HG03521 (cell line): Measurements from ENCODE around the gene CCDC154.
"Not testable (repeated sequence)": the region's sequence is repeated elsewhere in the genome, so short reads cannot be mapped to it uniquely, and the experiment has no call there.

ENCODE experiments used
- ATAC-seq: cut with Tn5 transposase; IDR thresholded peaks from one replicate; pipeline ENCODE4 v1.9.1; 2021; ENCODE audit warnings: mild to moderate bottlenecking, moderate library complexity; ENCODE audit not compliant: unreplicated experiment

Gene CCDC154

GRCh38 chr16:1455190-1456171 lies 11.1 kb upstream of the CCDC154 start:
- no peak for ATAC-seq

GRCh38 chr16:1454561-1454960 lies 10.2 kb upstream of the CCDC154 start:
- ATAC-seq, result no peak

- ATAC-seq, result no peak
These were observed 9.0 kb upstream of the CCDC154 start for GRCh38 chr16:1453316-1453715.

GRCh38 chr16:1452530-1452929 lies 8.2 kb upstream of the CCDC154 start:
- ATAC-seq, result no peak

GRCh38 chr16:1451702-1452392 lies 7.5 kb upstream of the CCDC154 start:
- no peak for ATAC-seq

GRCh38 chr16:1450841-1451240 lies 6.5 kb upstream of the CCDC154 start:
- no peak for ATAC-seq

- ATAC-seq, result no peak
These were observed 5.9 kb upstream of the CCDC154 start for GRCh38 chr16:1450218-1450617.

- ATAC-seq, result no peak
These were observed 4.9 kb upstream of the CCDC154 start for GRCh38 chr16:1449201-1449788.

GRCh38 chr16:1448536-1449116 lies 4.3 kb upstream of the CCDC154 start:
- no peak for ATAC-seq

- no peak for ATAC-seq
These were observed 3.6 kb upstream of the CCDC154 start for GRCh38 chr16:1447965-1448364.

GRCh38 chr16:1446296-1447080 lies 2.1 kb upstream of the CCDC154 start:
- no peak for ATAC-seq

- ATAC-seq, result no peak
These were observed 1.3 kb upstream of the CCDC154 start for GRCh38 chr16:1445518-1446203.

- no peak for ATAC-seq
These were observed 568 bp upstream of the CCDC154 start for GRCh38 chr16:1444730-1445517.

- ATAC-seq, result no peak
These were observed 868 bp downstream of the CCDC154 start for GRCh38 chr16:1443403-1443973.

GRCh38 chr16:1442697-1443096 lies 1.7 kb downstream of the CCDC154 start:
- no peak for ATAC-seq

GRCh38 chr16:1441391-1441829 lies 2.9 kb downstream of the CCDC154 start:
- ATAC-seq, result no peak

- not testable (repeated sequence) for ATAC-seq
These were observed 4.7 kb downstream of the CCDC154 start for GRCh38 chr16:1439699-1440074.

- no peak for ATAC-seq
These were observed 5.2 kb downstream of the CCDC154 start for GRCh38 chr16:1439058-1439698.
